IMR-90 (cell line): ENCODE results near the gene PCSK2.

Experiments
- CTCF ChIP-seq: conservative IDR thresholded peaks from 2 replicates; pipeline ENCODE4 v1.5.1; 2012; ENCODE audit warnings: mild to moderate bottlenecking, low read depth, low read length, improper control_type of control experiment
- POLR2A ChIP-seq: IDR thresholded peaks from 2 replicates; pipeline ENCODE4 v1.6.1; 2012; ENCODE audit warnings: mild to moderate bottlenecking, low read depth, low read length
- RCOR1 ChIP-seq: IDR thresholded peaks from 2 replicates; pipeline ENCODE4 v1.6.1; 2012; ENCODE audit warnings: mild to moderate bottlenecking, low read length, improper control_type of control experiment; ENCODE audit not compliant: insufficient replicate concordance
- USF2 ChIP-seq: fragments of 150-350 bp; IDR thresholded peaks from 2 replicates; pipeline ENCODE4 v1.6.1; 2017; ENCODE audit warnings: mild to moderate bottlenecking, antibody characterized with exemption, low read length, low read depth

- TF ChIP-seq CTCF (no peak), RCOR1 (no peak), USF2 (no peak), POLR2A (no peak)
These were observed 271.8 kb downstream of the PCSK2 start for GRCh38 chr20:17498641-17499040.
